Endothelial cell of umbilical vein (primary cell): ENCODE results near the gene EIF4A2. TPM values are rescaled to one million over a fixed set of nuclear protein-coding genes. Genes with fewer than 3 reads are reported as not detected.

Experiments
- BruUV-seq: library from RNA; stranded (reverse); fragments of 400-500 nt; replicated peaks from 2 replicates; lab custom pipeline; 2021; lab: Mats Ljungman, UMichigan
- CTCF ChIA-PET: fragments of 300-600, 350-600 bp; sonication (Branson Sonifier 250); formaldehyde crosslinking; loops from one replicate; lab custom pipeline; 2021; ENCODE audit warnings: antibody characterized with exemption, inconsistent platforms; lab: Charles Lee
- POLR2A ChIA-PET: fragments of 300-600, 350-600 bp; sonication (Branson Sonifier 250); formaldehyde crosslinking; loops from one replicate; lab custom pipeline; 2021; ENCODE audit warnings: antibody characterized with exemption, inconsistent platforms; lab: Charles Lee
- DNase-seq: peaks from one replicate; pipeline ENCODE4 v3.0.0-alpha.2; 2011; ENCODE audit warnings: low read depth, low spot score
- FAIRE-seq: peaks from 2 replicates; lab custom pipeline; 2011; peaks lifted over from hg19 to GRCh38; lab: Jason Lieb, UNC
- H2AFZ ChIP-seq: 2 replicates; pipeline ENCODE4 v1.6.0; 2012; ENCODE audit warnings: low read depth, low read length, control low read depth, inconsistent platforms
- H3K27ac ChIP-seq: 2 replicates; pipeline ENCODE4 v1.5.1; 2011; ENCODE audit warnings: low read depth, mild to moderate bottlenecking, control low read depth, low read length, moderate library complexity; ENCODE audit not compliant: insufficient read depth
- H3K27me3 ChIP-seq, 2 experiments: 2 replicates each; pipeline versions ENCODE4 v1.6.0 to v1.6.1; 2011; ENCODE audit warnings: low read length in 2 of 2, mixed read lengths in 1 of 2; ENCODE audit not compliant: control insufficient read depth in 2 of 2, insufficient read depth in 2 of 2
- H3K36me3 ChIP-seq, 2 experiments: 2 replicates in 1 of 2; 3 replicates in 1 of 2; pipeline ENCODE4 v1.5.1; 2011; ENCODE audit warnings: low read length in 2 of 2, mild to moderate bottlenecking in 1 of 2, moderate library complexity in 1 of 2; ENCODE audit not compliant: control insufficient read depth in 2 of 2, insufficient read depth in 2 of 2; ENCODE audit errors: extremely low read depth in 1 of 2
- H3K4me1 ChIP-seq: 3 replicates; pipeline ENCODE4 v1.5.1; 2011; ENCODE audit warnings: mild to moderate bottlenecking, low read length; ENCODE audit not compliant: control insufficient read depth, insufficient read depth; ENCODE audit errors: extremely low read depth
- H3K4me2 ChIP-seq: 2 replicates; pipeline ENCODE4 v1.6.1; 2011; ENCODE audit warnings: low read length, control low read depth, mixed read lengths; ENCODE audit not compliant: insufficient read depth
- H3K4me3 ChIP-seq, 3 experiments: fragments of 200-600 bp in 1 of 3; sonication (generic), shearing (Covaris generic) in 1 of 3; replicated peaks in 1 of 3; 2 replicates each; pipeline ENCODE4 v1.5.1; 2011 to 2016; ENCODE audit warnings: control low read depth in 3 of 3, low read length in 3 of 3, mild to moderate bottlenecking in 2 of 3, inconsistent platforms in 1 of 3, low read depth in 1 of 3, moderate library complexity in 1 of 3; ENCODE audit not compliant: insufficient read depth in 1 of 3
- H3K79me2 ChIP-seq: 2 replicates; pipeline ENCODE4 v1.6.0; 2012; ENCODE audit warnings: low read length, inconsistent platforms; ENCODE audit not compliant: control insufficient read depth, insufficient read depth
- H3K9ac ChIP-seq: replicated peaks from 2 replicates; pipeline ENCODE3; 2011; ENCODE audit warnings: low read length, control low read depth; ENCODE audit not compliant: insufficient read depth; ENCODE audit errors: extremely low read depth
- H3K9me1 ChIP-seq: replicated peaks from 3 replicates; pipeline ENCODE4 v1.6.0; 2011; ENCODE audit warnings: mild to moderate bottlenecking, low read length; ENCODE audit not compliant: control insufficient read depth, insufficient read depth; ENCODE audit errors: extremely low read depth
- H3K9me3 ChIP-seq: replicated peaks from 2 replicates; pipeline ENCODE4 v1.5.1; 2012; ENCODE audit warnings: low read length, inconsistent platforms; ENCODE audit not compliant: control insufficient read depth, insufficient read depth
- H4K20me1 ChIP-seq: replicated peaks from 2 replicates; pipeline ENCODE3; 2011; ENCODE audit warnings: mild to moderate bottlenecking, low read length; ENCODE audit not compliant: control insufficient read depth, insufficient read depth; ENCODE audit errors: extremely low read depth
- CTCF ChIP-seq, 2 donors: IDR thresholded peaks; 1 replicate in 1 of 2; 2 replicates in 1 of 2; pipeline ENCODE4 v1.5.1; 2011; ENCODE audit warnings: low read length in 2 of 2, mild to moderate bottlenecking in 2 of 2, moderate library complexity in 2 of 2, control low read depth in 1 of 2, inconsistent platforms in 1 of 2, low read depth in 1 of 2; ENCODE audit not compliant: insufficient read depth in 1 of 2; ENCODE audit errors: extremely low read depth in 1 of 2
- EZH2 ChIP-seq: IDR thresholded peaks from 2 replicates; pipeline ENCODE4 v1.6.1; 2012; ENCODE audit warnings: borderline replicate concordance, low read depth, mild to moderate bottlenecking, moderate library complexity, low read length, inconsistent platforms; ENCODE audit not compliant: severe bottlenecking
- FOS ChIP-seq: IDR thresholded peaks from 2 replicates; pipeline ENCODE4 v1.6.1; 2011; ENCODE audit warnings: mild to moderate bottlenecking, low read length, moderate library complexity, borderline replicate concordance; ENCODE audit not compliant: insufficient read depth
- GATA2 ChIP-seq: IDR thresholded peaks from 2 replicates; pipeline ENCODE4 v1.7.0; 2011; ENCODE audit warnings: low read depth, mild to moderate bottlenecking, moderate library complexity, mixed read lengths, low read length; ENCODE audit not compliant: insufficient read length, insufficient read depth
- JUN ChIP-seq: IDR thresholded peaks from 2 replicates; pipeline ENCODE4 v1.6.1; 2011; ENCODE audit warnings: borderline replicate concordance, low read depth; ENCODE audit not compliant: insufficient read length, insufficient read depth
- MAX ChIP-seq: IDR thresholded peaks from 2 replicates; pipeline ENCODE4 v1.6.1; 2011; ENCODE audit not compliant: insufficient read depth, insufficient read length
- MYC ChIP-seq: IDR thresholded peaks from one replicate; pipeline ENCODE4 v1.6.1; 2011; ENCODE audit warnings: mild to moderate bottlenecking, low read depth, low read length
- POLR2A ChIP-seq: IDR thresholded peaks from 2 replicates; pipeline ENCODE4 v1.6.1; 2012; ENCODE audit warnings: low read depth, mild to moderate bottlenecking, control low read depth, low read length
- POLR2AphosphoS5 ChIP-seq: IDR thresholded peaks from 2 replicates; pipeline ENCODE4 v1.6.1; 2012; ENCODE audit warnings: low read depth, mild to moderate bottlenecking, control low read depth, low read length, moderate library complexity; ENCODE audit not compliant: insufficient read depth
- dilution Hi-C: fragments of 300-500 bp; cut with MboI; formaldehyde crosslinking; loops from one replicate; pipeline ENCODE4 v1.15.0; 2019; ENCODE audit warnings: low sequenced_read_pairs; ENCODE audit not compliant: extremely low pct_ligation_motif_present
- intact Hi-C: fragments of 100-400 bp; cut with micrococcal nuclease; formaldehyde crosslinking; loops from one replicate; pipeline ENCODE4 v1.10.0; 2022
- polyA plus RNA-seq, 4 experiments: library from polyadenylated mRNA; depleted of rRNA in 3 of 4; stranded (reverse) in 3 of 4; unstranded in 1 of 4; fragments of >200 nt; gene quantifications; 2 replicates each; pipeline versions ENCODE4 v1.2.1 to v1.2.3, GENCODE V29; 2011 to 2012; ENCODE audit warnings: missing spikeins in 1 of 4
- total RNA-seq: library from RNA; stranded (reverse); gene quantifications from 2 replicates; pipeline ENCODE4 v1.2.3, GENCODE V29; 2021

Gene EIF4A2
- total and polyA plus RNA-seq, 2 donors (not counting 3 experiments of a cell fraction or from before 2014, with no cell fraction given) = 282 to 401 TPM

GRCh38 chr3:186800285-186800684, 16.9 kb downstream of the EIF4A2 start:
- peaks cover 2 to 13% of the 10 kb centered on the region in 2 experiments for H3K36me3 ChIP-seq
- H3K4me2 ChIP-seq = no peak overlapping the region
- H4K20me1 ChIP-seq = no peaks in the 10 kb centered on the region
- no peaks in the 10 kb centered on the region for H3K9me1 ChIP-seq
- H3K79me2 ChIP-seq = peaks cover 6% of the 10 kb centered on the region
- ChIA-PET POLR2A (no interaction called here), CTCF (interaction anchor here (1.5 kb wide), 1 partner anchor 21 kb away, joined by 7 read pairs; no protein-coding TSS in a partner anchor)
- TF ChIP-seq POLR2A (no peak), POLR2AphosphoS5 (no peak), JUN (no peak), GATA2 (no peak), MYC (no peak), CTCF (IDR thresholded peaks at IDR 0.05; ENCODE audit: extremely low read depth in 1 of 2, insufficient read depth in 1 of 2, low read depth in 1 of 2, low read length in 2 of 2) (no peak)
- DNase-seq (no peak), FAIRE-seq (no peak)
- H3K4me3 ChIP-seq = no peak overlapping the region
- H3K4me1 ChIP-seq = peaks cover 12% of the 10 kb centered on the region
- dilution Hi-C loops (no loop called here), intact Hi-C loops (no loop called here)
- H3K9me3 ChIP-seq = no peaks in the 10 kb centered on the region
- no peak overlapping the region for H3K9ac ChIP-seq
- H2AFZ ChIP-seq = no peak overlapping the region
- H3K27ac ChIP-seq = no peak overlapping the region
- no TSS peak for BruUV-seq
- no peaks in the 10 kb centered on the region for H3K27me3 ChIP-seq

- FAIRE-seq (no peak), DNase-seq (no peak)
- Histone ChIP-seq H3K9me1 (no peaks in the 10 kb centered on the region), H3K4me3 (no peak overlapping the region), H3K27ac (no peak overlapping the region), H2AFZ (no peak overlapping the region), H3K36me3 (peaks cover 0 to 4% of the 10 kb centered on the region in 2 experiments), H3K79me2 (peaks cover 15% of the 10 kb centered on the region), H3K9me3 (no peaks in the 10 kb centered on the region), H4K20me1 (no peaks in the 10 kb centered on the region), H3K4me2 (no peak overlapping the region), H3K9ac (no peak overlapping the region), H3K4me1 (peaks cover 24% of the 10 kb centered on the region), H3K27me3 (no peaks in the 10 kb centered on the region)
- ChIA-PET POLR2A (no interaction called here), CTCF (interaction anchor here (1.9 kb wide), 1 partner anchor 12 kb away, joined by 7 read pairs; no protein-coding TSS in a partner anchor)
- dilution Hi-C loops = no loop called here
- BruUV-seq = no TSS peak
- no peak for TF ChIP-seq MYC
- TF ChIP-seq FOS = no peak
- TF ChIP-seq EZH2 = no peak
- no peak for TF ChIP-seq POLR2AphosphoS5
- TF ChIP-seq JUN = no peak
- no peak for TF ChIP-seq CTCF (IDR thresholded peaks at IDR 0.05; ENCODE audit: extremely low read depth in 1 of 2, insufficient read depth in 1 of 2, low read depth in 1 of 2, low read length in 2 of 2)
- no peak for TF ChIP-seq POLR2A
- no peak for TF ChIP-seq MAX
- no peak for TF ChIP-seq GATA2
- intact Hi-C loops = no loop called here
Observed at GRCh38 chr3:186802701-186803100, 19.3 kb downstream of the EIF4A2 start.
